HG03342 (cell line): ENCODE data around the gene ZBTB5.

ENCODE experiments used
- ATAC-seq: cut with Tn5 transposase; IDR thresholded peaks from one replicate; pipeline ENCODE4 v1.9.1; 2021; ENCODE audit warnings: mild to moderate bottlenecking, moderate library complexity; ENCODE audit not compliant: unreplicated experiment

Gene ZBTB5

GRCh38 chr9:37425298-37425752 is 39.9 kb downstream of the ZBTB5 start:
- ATAC-seq: no peak

- no peak for ATAC-seq
Measured at GRCh38 chr9:37424686-37425297, 40.5 kb downstream of the ZBTB5 start.

GRCh38 chr9:37424204-37424685 is 41.0 kb downstream of the ZBTB5 start:
- ATAC-seq: no peak

- no peak for ATAC-seq
Measured at GRCh38 chr9:37423508-37423907, 41.7 kb downstream of the ZBTB5 start.

GRCh38 chr9:37422289-37423104 is 42.8 kb downstream of the ZBTB5 start, which contains the start of gene GRHPR:
Gene GRHPR (plus strand): TSS chr9:37422696. CDS start chr9:37422751, 55 bp downstream.
- peak; percentile 84 for ATAC-seq

GRCh38 chr9:37421914-37422288 is 43.3 kb downstream of the ZBTB5 start:
- ATAC-seq: no peak

GRCh38 chr9:37420271-37421215 is 44.7 kb downstream of the ZBTB5 start:
- ATAC-seq: no peak

GRCh38 chr9:37419204-37419603 is 46.0 kb downstream of the ZBTB5 start:
- no peak for ATAC-seq

- ATAC-seq: no peak
Measured at GRCh38 chr9:37417857-37418618, 47.2 kb downstream of the ZBTB5 start.

- no peak for ATAC-seq
Measured at GRCh38 chr9:37417252-37417803, 47.9 kb downstream of the ZBTB5 start.

GRCh38 chr9:37415011-37415719 is 50.1 kb downstream of the ZBTB5 start:
- ATAC-seq: no peak

- no peak for ATAC-seq
Measured at GRCh38 chr9:37414503-37414943, 50.7 kb downstream of the ZBTB5 start.

GRCh38 chr9:37413311-37413710 is 51.9 kb downstream of the ZBTB5 start:
- no peak for ATAC-seq

GRCh38 chr9:37412431-37413151 is 52.7 kb downstream of the ZBTB5 start:
- ATAC-seq: no peak

GRCh38 chr9:37410969-37411785 is 54.1 kb downstream of the ZBTB5 start:
- peak; percentile 18 for ATAC-seq

- no peak for ATAC-seq
Measured at GRCh38 chr9:37410354-37410861, 54.8 kb downstream of the ZBTB5 start.

GRCh38 chr9:37408933-37409710 is 56.1 kb downstream of the ZBTB5 start:
- peak; percentile 81 for ATAC-seq
